HG03139 (cell line): Measurements from ENCODE around the gene FKBP1A.

ENCODE experiments used
- ATAC-seq: cut with Tn5 transposase; IDR thresholded peaks from one replicate; pipeline ENCODE4 v1.9.1; 2021; ENCODE audit not compliant: unreplicated experiment

The FKBP1A gene

GRCh38 chr20:1322511-1323245, 70.2 kb downstream of the FKBP1A start:
- ATAC-seq = no peak

GRCh38 chr20:1321654-1321939, 71.3 kb downstream of the FKBP1A start:
- ATAC-seq = no peak

- ATAC-seq = no peak
Observed at GRCh38 chr20:1320902-1321653, 71.8 kb downstream of the FKBP1A start.

GRCh38 chr20:1320016-1320415, 72.8 kb downstream of the FKBP1A start:
- ATAC-seq = no peak

- no peak for ATAC-seq
Observed at GRCh38 chr20:1319462-1319861, 73.4 kb downstream of the FKBP1A start.

GRCh38 chr20:1319051-1319450, 73.8 kb downstream of the FKBP1A start:
- ATAC-seq = no peak
